H9 (cell line): ENCODE data around the gene LIN9. TPM values are rescaled to one million over a fixed set of nuclear protein-coding genes. Genes with fewer than 3 reads are reported as not detected.

Experiments used
- DNase-seq: peaks from one replicate; pipeline ENCODE4 v3.0.0-alpha.2; 2017
- H2AFZ ChIP-seq: one replicate; pipeline ENCODE4 v1.6.1; 2013; ENCODE audit warnings: mild to moderate bottlenecking, low read length, control low read depth, moderate library complexity
- H2AK5ac ChIP-seq: 2 replicates; pipeline ENCODE4 v1.6.1; 2013; ENCODE audit warnings: low read length, control low read depth, mixed read lengths; ENCODE audit not compliant: insufficient read length
- H2BK120ac ChIP-seq: one replicate; pipeline ENCODE4 v1.6.1; 2013; ENCODE audit warnings: low read depth, mild to moderate bottlenecking, low read length, control low read depth, inconsistent platforms; ENCODE audit not compliant: poor library complexity, severe bottlenecking
- H2BK12ac ChIP-seq: 2 replicates; pipeline ENCODE4 v1.6.1; 2013; ENCODE audit warnings: low read length, control low read depth, mixed read lengths, low read depth; ENCODE audit not compliant: insufficient read length
- H2BK15ac ChIP-seq: 2 replicates; pipeline ENCODE4 v1.6.1; 2013; ENCODE audit warnings: low read depth, low read length, control low read depth
- H2BK20ac ChIP-seq: one replicate; pipeline ENCODE4 v1.6.1; 2013; ENCODE audit warnings: low read depth, mild to moderate bottlenecking, low read length, control low read depth, inconsistent platforms; ENCODE audit not compliant: poor library complexity, severe bottlenecking
- H2BK5ac ChIP-seq: 2 replicates; pipeline ENCODE4 v1.6.1; 2013; ENCODE audit warnings: low read length, control low read depth, mixed read lengths; ENCODE audit not compliant: insufficient read length
- H3K14ac ChIP-seq: 2 replicates; pipeline ENCODE4 v1.6.1; 2013; ENCODE audit warnings: low read length, control low read depth; ENCODE audit not compliant: insufficient read depth
- H3K18ac ChIP-seq: 2 replicates; pipeline ENCODE4 v1.6.1; 2013; ENCODE audit warnings: low read depth, mild to moderate bottlenecking, mixed read lengths, low read length, control low read depth; ENCODE audit not compliant: insufficient read length
- H3K23ac ChIP-seq: 2 replicates; pipeline ENCODE4 v1.6.1; 2013; ENCODE audit warnings: low read length, control low read depth, mixed read lengths, low read depth; ENCODE audit not compliant: insufficient read length
- H3K23me2 ChIP-seq: 2 replicates; pipeline ENCODE4 v1.6.1; 2013; ENCODE audit warnings: low read depth, mild to moderate bottlenecking, mixed read lengths, low read length, control low read depth; ENCODE audit not compliant: insufficient read length, poor library complexity, severe bottlenecking
- H3K27ac ChIP-seq: 2 replicates; pipeline ENCODE4 v1.5.1; 2013; ENCODE audit warnings: low read length, control low read depth, mixed read lengths, low read depth; ENCODE audit not compliant: insufficient read length
- H3K27me3 ChIP-seq: 2 replicates; pipeline ENCODE4 v1.6.1; 2013; ENCODE audit warnings: low read length, control low read depth, inconsistent platforms; ENCODE audit not compliant: insufficient read depth
- H3K4ac ChIP-seq: 2 replicates; pipeline ENCODE4 v1.6.1; 2013; ENCODE audit warnings: low read depth, mild to moderate bottlenecking, control low read depth, inconsistent platforms, low read length, moderate library complexity
- H3K4me1 ChIP-seq: 2 replicates; pipeline ENCODE4 v1.6.1; 2013; ENCODE audit warnings: low read length, control low read depth, inconsistent platforms; ENCODE audit not compliant: insufficient read depth
- H3K4me2 ChIP-seq: 2 replicates; pipeline ENCODE4 v1.6.1; 2013; ENCODE audit warnings: low read length, control low read depth, mixed read lengths; ENCODE audit not compliant: insufficient read length, insufficient read depth
- H3K56ac ChIP-seq: 2 replicates; pipeline ENCODE4 v1.6.1; 2013; ENCODE audit warnings: low read depth, mild to moderate bottlenecking, mixed read lengths, low read length, control low read depth; ENCODE audit not compliant: insufficient read length
- H3K79me1 ChIP-seq: 2 replicates; pipeline ENCODE4 v1.6.1; 2013; ENCODE audit warnings: low read depth, mild to moderate bottlenecking, moderate library complexity, low read length, control low read depth, inconsistent platforms; ENCODE audit not compliant: insufficient read depth, poor library complexity, severe bottlenecking
- H3K79me2 ChIP-seq: 2 replicates; pipeline ENCODE4 v1.6.1; 2013; ENCODE audit warnings: low read length, control low read depth, inconsistent platforms; ENCODE audit not compliant: insufficient read depth
- H3K9ac ChIP-seq: 2 replicates; pipeline ENCODE4 v1.6.1; 2013; ENCODE audit warnings: low read length, control low read depth, mixed read lengths; ENCODE audit not compliant: insufficient read length; ENCODE audit errors: extremely low read depth
- H3K9me3 ChIP-seq: one replicate; pipeline ENCODE4 v1.6.1; 2013; ENCODE audit warnings: low read depth, low read length, inconsistent platforms; ENCODE audit not compliant: control insufficient read depth
- H3T11ph ChIP-seq: one replicate; pipeline ENCODE4 v1.6.1; 2013; ENCODE audit warnings: mild to moderate bottlenecking, low read length, control low read depth, inconsistent platforms
- H4K20me1 ChIP-seq: one replicate; pipeline ENCODE4 v1.6.1; 2013; ENCODE audit not compliant: control insufficient read depth, insufficient read length, insufficient read depth
- H4K5ac ChIP-seq: 2 replicates; pipeline ENCODE4 v1.6.1; 2013; ENCODE audit warnings: low read depth, mild to moderate bottlenecking, mixed read lengths, low read length, control low read depth; ENCODE audit not compliant: insufficient read length
- H4K8ac ChIP-seq: replicated peaks from 2 replicates; pipeline ENCODE4 v1.6.1; 2013; ENCODE audit warnings: low read length, control low read depth, mixed read lengths, low read depth; ENCODE audit not compliant: insufficient read length
- H4K91ac ChIP-seq: 2 replicates; pipeline ENCODE4 v1.6.1; 2013; ENCODE audit warnings: low read depth, mild to moderate bottlenecking, moderate library complexity, mixed read lengths, low read length, control low read depth; ENCODE audit not compliant: insufficient read length
- H3K27ac Mint-ChIP-seq, 3 experiments: 2 replicates in 2 of 3; 3 replicates in 1 of 3; pipeline ENCODE4 v1.8.0; 2020 to 2021; ENCODE audit warnings: mixed read lengths in 3 of 3, mild to moderate bottlenecking in 1 of 3, moderate library complexity in 1 of 3
- H3K27me3 Mint-ChIP-seq: 2 replicates; pipeline ENCODE4 v1.8.0; 2021; ENCODE audit warnings: low read depth, mild to moderate bottlenecking, moderate library complexity, mixed read lengths
- H3K36me3 Mint-ChIP-seq, 3 experiments: 2 replicates in 2 of 3; 3 replicates in 1 of 3; pipeline ENCODE4 v1.8.0; 2020 to 2021; ENCODE audit warnings: low read depth in 3 of 3, mixed read lengths in 3 of 3; ENCODE audit not compliant: insufficient read depth in 1 of 3
- H3K4me1 Mint-ChIP-seq, 2 experiments: 2 replicates each; pipeline ENCODE4 v1.8.0; 2020; ENCODE audit warnings: mixed read lengths in 2 of 2
- H3K4me3 Mint-ChIP-seq, 2 experiments: 2 replicates in 1 of 2; 3 replicates in 1 of 2; pipeline ENCODE4 v1.8.0; 2020 to 2021; ENCODE audit warnings: mild to moderate bottlenecking in 2 of 2, mixed read lengths in 2 of 2, moderate library complexity in 1 of 2
- H3K9me3 Mint-ChIP-seq, 2 experiments: 2 replicates in 1 of 2; 3 replicates in 1 of 2; pipeline ENCODE4 v1.8.0; 2020; ENCODE audit warnings: mild to moderate bottlenecking in 2 of 2, mixed read lengths in 2 of 2, moderate library complexity in 1 of 2
- CTCF ChIP-seq: fragments of 200-600 bp; sonication (generic); conservative IDR thresholded peaks from 3 replicates; pipeline ENCODE4 v1.8.0; 2021; ENCODE audit warnings: antibody characterized with exemption, mild to moderate bottlenecking
- WGBS: extraction: QIAGEN DNeasy Blood & Tissue Kit; methylation state at CpG from one replicate; pipeline ENCODE4 v1.1.7; 2013; ENCODE audit warnings: missing lambda C conversion rate, low lambda C conversion rate, mixed read lengths; ENCODE audit not compliant: insufficient read length; ENCODE audit errors: extremely low coverage; 5-methylcytosine and 5-hydroxymethylcytosine counted together
- total RNA-seq: library from RNA; stranded (reverse); gene quantifications from 2 replicates; pipeline ENCODE4 v1.2.1, GENCODE V29; 2021

The LIN9 gene
- total RNA-seq, 1 experiment from 2014 or later, result 9.5 TPM

- Histone ChIP-seq H3K9me3 (no peaks in the 10 kb centered on the region), H3K79me2 (no peaks in the 10 kb centered on the region), H3K4ac (no peak overlapping the region), H3T11ph (no peak overlapping the region), H3K23ac (no peak overlapping the region), H3K18ac (no peak overlapping the region), H2AK5ac (no peak overlapping the region), H4K5ac (no peak overlapping the region), H2BK5ac (no peak overlapping the region), H2BK15ac (no peak overlapping the region), H3K56ac (no peak overlapping the region), H4K20me1 (no peaks in the 10 kb centered on the region), H3K14ac (no peak overlapping the region), H2BK20ac (no peak overlapping the region), H3K9ac (no peak overlapping the region), H4K91ac (no peak overlapping the region), H3K4me2 (no peak overlapping the region), H2BK12ac (no peak overlapping the region), H2AFZ (no peak overlapping the region), H3K27me3 (no peaks in the 10 kb centered on the region; the same call in 1 of the 2 replicates), H3K79me1 (no peaks in the 10 kb centered on the region), H3K4me1 (no peaks in the 10 kb centered on the region), H3K23me2 (no peaks in the 10 kb centered on the region), H4K8ac (no peak overlapping the region), H2BK120ac (no peak overlapping the region), H3K27ac (no peak overlapping the region)
- TF ChIP-seq CTCF, result no peak
- Mint-ChIP-seq H3K27ac (no peak overlapping the region), H3K9me3 (no peaks in the 10 kb centered on the region), H3K4me1 (no peaks in the 10 kb centered on the region), H3K4me3 (no peak overlapping the region), H3K36me3 (peaks cover 5 to 39% (median 37%) of the 10 kb centered on the region in 3 experiments; a peak in 6 of 7 replicates), H3K27me3 (no peaks in the 10 kb centered on the region)
- WGBS, result no CpG with 5 or more reads among the region's 4 CpGs
- no peak for DNase-seq
Observed at GRCh38 chr1:226287587-226287986, 21.4 kb downstream of the LIN9 start.
